Thymus (tissue), 11 donors: ENCODE data around the gene EGFL7. TPM values are rescaled to one million over a fixed set of nuclear protein-coding genes. Genes with fewer than 3 reads are reported as not detected.
A peak's percentile ranks its signal among the peaks of the same experiment; 100 is the strongest.
"Not testable (repeated sequence)": the region's sequence is repeated elsewhere in the genome, so short reads cannot be mapped to it uniquely, and the experiment has no call there.

Experiments used
- DNase-seq, 9 donors: peaks; one replicate each; pipeline ENCODE4 v3.0.0-alpha.2; 2013; ENCODE audit warnings: low spot score in 9 of 9, low read depth in 6 of 9, missing footprints in 1 of 9
- H3K27ac ChIP-seq, 2 donors: one replicate each; pipeline ENCODE4 v1.5.1; 2013; ENCODE audit warnings: control low read depth in 1 of 2, low read depth in 1 of 2, low read length in 1 of 2, mild to moderate bottlenecking in 1 of 2, moderate library complexity in 1 of 2
- H3K27me3 ChIP-seq, 2 donors: one replicate each; pipeline ENCODE4 v1.5.1; 2013; ENCODE audit warnings: low read length in 1 of 2; ENCODE audit not compliant: control insufficient read depth in 2 of 2, insufficient read depth in 1 of 2
- H3K36me3 ChIP-seq, 2 donors: one replicate each; pipeline ENCODE4 v1.5.1; 2013; ENCODE audit warnings: low read length in 1 of 2, mild to moderate bottlenecking in 1 of 2, moderate library complexity in 1 of 2; ENCODE audit not compliant: control insufficient read depth in 2 of 2, insufficient read depth in 2 of 2
- H3K4me1 ChIP-seq, 2 donors: one replicate each; pipeline ENCODE4 v1.5.1; 2013; ENCODE audit warnings: low read length in 2 of 2; ENCODE audit not compliant: control insufficient read depth in 2 of 2, insufficient read depth in 2 of 2
- H3K4me3 ChIP-seq, 2 donors: one replicate each; pipeline ENCODE4 v1.5.1; 2013; ENCODE audit warnings: low read length in 2 of 2, control low read depth in 1 of 2, mild to moderate bottlenecking in 1 of 2
- H3K9me3 ChIP-seq, 2 donors: one replicate each; pipeline ENCODE4 v1.5.1; 2013; ENCODE audit warnings: low read length in 1 of 2, mild to moderate bottlenecking in 1 of 2; ENCODE audit not compliant: control insufficient read depth in 2 of 2, insufficient read depth in 1 of 2
- WGBS: extraction: QIAGEN DNeasy Blood & Tissue Kit; methylation state at CpG from one replicate; pipeline ENCODE4 v1.1.7; 2013; 5-methylcytosine and 5-hydroxymethylcytosine counted together
- polyA plus RNA-seq: library from polyadenylated mRNA; stranded (reverse); fragments of 200-250 nt; gene quantifications from one replicate; pipeline ENCODE4 v1.2.3, GENCODE V29; 2013
- total RNA-seq: library from RNA; stranded (reverse); fragments of 120-200 nt; gene quantifications from one replicate; pipeline ENCODE4 v1.2.4, GENCODE V29; 2013
- donor health status: healthy.

The EGFL7 gene
- total and polyA plus RNA-seq, 2 donors, result 18.1 to 118 TPM

DNA sequence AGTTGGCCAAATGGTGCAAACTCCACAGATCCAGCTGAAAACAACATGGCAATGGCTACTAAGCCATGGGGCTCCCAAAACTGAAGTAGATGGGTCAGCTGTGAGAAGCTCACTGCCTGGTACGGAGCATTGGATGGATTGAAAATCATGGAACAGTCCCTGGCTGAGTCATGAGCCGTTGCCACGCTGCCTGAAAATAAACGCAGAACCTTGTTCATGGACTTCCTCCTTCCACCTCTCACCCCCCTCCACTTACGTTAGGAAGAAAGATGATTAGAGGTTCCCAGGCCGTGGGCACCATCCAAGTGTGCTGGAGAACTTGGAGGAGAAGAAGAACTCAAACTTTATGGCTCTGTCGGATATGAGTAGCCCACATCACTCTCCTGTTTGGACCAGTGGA is 42.8 kb downstream of the EGFL7 start:
- no peak for DNase-seq
- H3K27ac ChIP-seq, result no peak overlapping the region
- WGBS, result 54% methylated on average over 7 of the region's 7 CpGs
- no peaks in the 10 kb centered on the region for H3K36me3 ChIP-seq
- no peaks in the 10 kb centered on the region for H3K9me3 ChIP-seq
- peaks cover 0 to 18% of the 10 kb centered on the region in 2 donors for H3K27me3 ChIP-seq
- peaks cover 7 to 34% of the 10 kb centered on the region in 2 donors for H3K4me1 ChIP-seq
- no peak overlapping the region for H3K4me3 ChIP-seq

DNA sequence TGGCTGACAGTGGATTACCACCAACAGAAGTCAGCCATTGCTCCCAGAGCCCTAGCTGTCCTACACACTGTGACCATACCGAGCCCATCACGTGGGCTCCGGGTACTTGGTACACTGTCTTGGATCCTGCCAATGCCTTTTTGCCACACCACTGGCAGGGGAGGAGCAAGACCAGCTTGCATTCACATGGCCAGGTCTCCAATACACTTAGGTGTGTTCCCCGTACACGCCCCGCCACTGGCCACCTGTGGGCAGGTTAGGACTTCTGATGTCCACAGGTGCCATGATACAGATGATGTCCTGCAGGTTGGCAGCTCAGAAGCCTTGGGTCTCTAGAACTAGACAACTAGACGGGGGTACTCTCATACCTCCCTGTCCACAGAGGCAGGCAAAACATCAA is 44.3 kb downstream of the EGFL7 start:
- H3K4me1 ChIP-seq, result peaks cover 6 to 27% of the 10 kb centered on the region in 2 donors
- DNase-seq, result no peak
- H3K4me3 ChIP-seq, result no peak overlapping the region
- no peak overlapping the region for H3K27ac ChIP-seq
- peaks cover 4 to 20% of the 10 kb centered on the region in 2 donors for H3K27me3 ChIP-seq
- H3K9me3 ChIP-seq, result no peaks in the 10 kb centered on the region
- 98% methylated on average over 7 of the region's 7 CpGs for WGBS
- no peaks in the 10 kb centered on the region for H3K36me3 ChIP-seq

DNA sequence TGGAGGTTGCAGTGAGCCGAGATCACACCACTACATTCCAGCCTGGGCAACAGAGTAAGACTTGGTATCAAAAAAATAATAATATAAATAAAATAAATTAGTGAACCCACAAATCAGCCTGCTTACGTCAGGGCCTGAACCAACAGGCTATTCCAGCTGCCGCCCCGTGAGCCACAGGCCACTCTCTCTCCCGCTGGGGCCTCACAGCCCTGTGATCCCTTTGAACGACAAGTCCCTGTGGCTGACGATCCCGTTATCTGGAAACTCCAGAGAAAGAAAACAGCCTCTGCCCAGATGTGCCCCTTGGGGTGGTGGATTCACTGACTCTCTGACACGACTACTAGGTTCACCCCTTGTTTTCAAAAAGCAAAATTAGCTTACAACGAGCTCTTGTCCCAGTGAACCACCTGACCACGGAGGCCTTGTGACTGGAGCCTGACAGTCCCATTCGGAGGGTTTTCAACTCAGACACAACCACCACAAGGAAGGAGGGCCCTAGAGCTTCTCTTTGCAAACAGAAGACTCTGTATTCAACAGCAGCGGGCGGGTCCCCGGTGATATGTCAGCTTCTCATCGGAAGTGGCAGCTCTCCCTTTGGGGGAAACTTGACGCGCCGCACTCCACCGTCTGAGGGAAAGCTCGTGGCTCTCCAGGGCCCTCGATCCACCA is 45.3 kb downstream of the EGFL7 start:
- Histone ChIP-seq H3K27ac (no peak overlapping the region), H3K4me3 (no peak overlapping the region), H3K9me3 (no peaks in the 10 kb centered on the region), H3K36me3 (no peaks in the 10 kb centered on the region), H3K4me1 (peaks cover 7 to 20% of the 10 kb centered on the region in 2 donors), H3K27me3 (peaks cover 14 to 25% of the 10 kb centered on the region in 2 donors)
- 95% methylated on average over 22 of the region's 22 CpGs for WGBS
- no peak for DNase-seq

DNA sequence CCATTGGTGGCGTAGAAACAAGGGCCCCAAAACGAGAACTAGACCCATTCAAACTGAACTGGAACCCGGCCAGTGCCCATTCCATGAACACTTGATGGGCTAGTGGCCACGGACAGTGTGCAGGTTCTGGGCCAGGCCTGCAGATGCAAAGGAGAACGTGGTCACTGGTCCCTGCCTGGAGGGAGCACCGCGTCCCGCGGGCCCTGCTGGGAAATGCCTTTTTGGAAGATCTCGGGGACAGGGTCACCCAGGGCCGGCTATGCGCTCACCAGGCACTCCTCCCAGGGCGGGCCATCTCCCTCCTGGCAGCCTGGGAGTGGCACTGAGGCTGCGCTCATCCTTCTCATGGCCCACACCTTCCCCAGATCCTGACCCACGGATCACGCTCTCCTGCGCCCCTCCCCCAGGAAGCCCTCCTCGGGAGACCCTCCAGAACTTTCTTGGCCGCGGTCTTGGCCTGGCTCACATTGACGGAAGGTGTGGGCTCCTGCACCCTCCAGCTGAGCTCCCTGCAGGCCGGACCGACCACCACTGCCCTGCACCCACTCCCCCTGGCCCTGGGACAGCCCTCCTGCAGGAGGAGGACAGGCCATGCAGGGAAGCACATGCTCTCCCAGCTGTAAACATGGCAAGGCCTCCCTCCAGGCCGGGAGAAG is 46.9 kb downstream of the EGFL7 start:
- peaks cover 6 to 19% of the 10 kb centered on the region in 2 donors for H3K4me1 ChIP-seq
- 97% methylated on average over 24 of the region's 24 CpGs for WGBS
- no peak for DNase-seq
- H3K27ac ChIP-seq, result no peak overlapping the region
- H3K36me3 ChIP-seq, result no peaks in the 10 kb centered on the region
- H3K27me3 ChIP-seq, result peaks cover 20 to 40% of the 10 kb centered on the region in 2 donors
- H3K4me3 ChIP-seq, result no peak overlapping the region
- no peaks in the 10 kb centered on the region for H3K9me3 ChIP-seq

DNA sequence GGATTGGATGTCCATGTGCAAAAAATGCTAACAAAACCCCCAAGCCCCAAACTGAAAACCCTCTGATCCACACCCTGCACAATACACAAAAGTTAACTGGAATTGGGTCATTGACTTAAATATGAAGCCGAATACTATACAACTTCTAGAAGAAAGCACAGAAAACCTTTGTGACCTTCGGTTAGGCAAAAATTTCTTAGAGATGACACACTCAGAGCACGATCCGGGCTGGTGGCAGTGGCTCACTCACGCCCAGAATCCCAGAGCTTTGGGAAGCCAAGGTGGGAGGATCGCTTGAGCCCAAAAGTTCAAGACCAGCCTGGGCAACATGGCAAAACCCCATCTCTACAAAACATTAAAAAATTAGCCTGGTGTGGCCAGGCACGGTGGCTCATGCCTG is 47.8 kb downstream of the EGFL7 start:
- Histone ChIP-seq H3K9me3 (no peaks in the 10 kb centered on the region), H3K4me1 (peaks cover 6 to 19% of the 10 kb centered on the region in 2 donors), H3K36me3 (no peaks in the 10 kb centered on the region), H3K27ac (no peak overlapping the region), H3K27me3 (peaks cover 20 to 40% of the 10 kb centered on the region in 2 donors), H3K4me3 (no peak overlapping the region)
- no peak for DNase-seq
- WGBS, result 99% methylated on average over 7 of the region's 7 CpGs

DNA sequence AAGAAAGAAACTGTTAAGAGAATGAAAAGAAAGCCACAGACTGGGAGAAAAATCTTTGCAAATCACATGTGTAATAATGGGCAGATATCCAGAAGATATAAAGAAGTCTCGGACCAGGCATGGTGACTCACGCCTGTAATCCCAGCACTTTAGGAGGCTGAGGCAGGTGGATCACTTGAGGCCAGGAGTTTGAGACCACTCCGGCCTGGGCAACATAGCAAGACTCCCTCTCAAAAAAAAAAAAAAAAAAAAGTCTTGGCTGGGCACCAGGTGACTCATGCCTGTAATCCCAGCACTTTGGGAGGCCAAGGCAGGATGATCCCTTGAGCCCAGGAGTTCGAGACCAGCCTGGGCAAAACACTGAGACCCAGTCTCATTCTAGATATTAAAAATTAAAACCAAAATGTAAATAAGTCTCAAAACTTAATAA is 48.5 kb downstream of the EGFL7 start:
- H3K27ac ChIP-seq, H3K9me3 ChIP-seq, DNase-seq, H3K4me3 ChIP-seq, H3K36me3 ChIP-seq: not testable (repeated sequence)
- H3K4me1 ChIP-seq, result peaks cover 6 to 19% of the 10 kb centered on the region in 2 donors
- H3K27me3 ChIP-seq, result peaks cover 20 to 40% of the 10 kb centered on the region in 2 donors
- WGBS, result 92% methylated on average over 4 of the region's 4 CpGs

DNA sequence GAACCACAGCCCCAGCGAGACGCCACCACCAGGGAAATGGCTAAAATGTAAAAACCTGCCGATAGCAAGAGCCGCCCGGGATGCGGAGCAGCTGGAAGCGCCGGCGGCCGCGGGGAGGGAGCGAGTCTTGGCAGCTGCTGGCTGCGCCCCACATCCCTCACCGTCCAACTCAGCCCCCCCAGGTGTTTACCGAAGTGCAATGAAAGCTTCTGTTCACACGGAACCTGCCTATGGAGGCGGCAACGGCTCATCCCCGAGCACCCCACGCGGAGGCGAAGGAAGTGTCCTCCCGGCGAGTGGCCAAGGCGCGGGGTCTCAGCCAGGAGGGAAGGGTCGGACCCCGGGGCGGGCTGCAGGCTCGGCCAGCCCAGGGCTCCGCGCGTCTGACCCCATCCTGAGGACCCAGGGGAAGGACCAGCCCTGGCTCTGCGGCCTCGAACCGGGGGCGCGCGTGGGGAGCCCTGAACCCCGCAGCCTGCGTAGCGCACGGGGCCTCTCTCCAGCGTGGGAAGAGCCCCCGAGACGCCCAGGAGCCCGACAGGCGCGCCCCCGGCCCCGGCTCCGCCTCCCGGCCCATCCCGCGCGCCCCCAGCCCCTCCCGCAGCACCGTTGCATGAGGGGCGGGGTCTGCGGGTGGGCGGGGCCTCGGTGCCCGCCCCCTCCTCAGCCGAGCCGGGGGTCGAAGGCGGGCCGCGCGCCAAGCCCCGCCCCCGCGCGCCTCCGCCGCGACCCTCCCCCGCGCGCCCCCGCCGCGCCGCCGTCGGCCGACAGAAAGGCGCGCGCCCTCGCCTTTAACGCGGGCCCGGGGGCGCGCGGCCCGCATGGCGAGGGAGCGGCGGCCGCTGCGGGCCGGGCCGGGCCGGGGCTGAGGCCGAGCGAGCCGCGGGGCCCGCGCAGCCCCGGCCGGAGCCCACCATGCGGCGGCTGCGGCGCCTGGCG is 49.3 kb downstream of the EGFL7 start, which contains the start of gene DIPK1B:
Gene DIPK1B (plus strand): TSS at position 822 of the 939 bp plus-strand sequence. CDS start 94 bp downstream, at position 916.
- under 1% methylated on average over 119 of the region's 119 CpGs for WGBS
- Histone ChIP-seq H3K27ac (no peak within 1 kb of the TSS), H3K9me3 (no peaks in the 10 kb centered on the region), H3K4me3 (peak within 1 kb of the TSS; percentile 31 to 64), H3K27me3 (peaks cover 20 to 40% of the 10 kb centered on the region in 2 donors), H3K4me1 (peaks cover 6 to 19% of the 10 kb centered on the region in 2 donors), H3K36me3 (no peaks in the 10 kb centered on the region)
- peak in 3 of 9 donors; percentile 54 to 68 (median 55) for DNase-seq

DNA sequence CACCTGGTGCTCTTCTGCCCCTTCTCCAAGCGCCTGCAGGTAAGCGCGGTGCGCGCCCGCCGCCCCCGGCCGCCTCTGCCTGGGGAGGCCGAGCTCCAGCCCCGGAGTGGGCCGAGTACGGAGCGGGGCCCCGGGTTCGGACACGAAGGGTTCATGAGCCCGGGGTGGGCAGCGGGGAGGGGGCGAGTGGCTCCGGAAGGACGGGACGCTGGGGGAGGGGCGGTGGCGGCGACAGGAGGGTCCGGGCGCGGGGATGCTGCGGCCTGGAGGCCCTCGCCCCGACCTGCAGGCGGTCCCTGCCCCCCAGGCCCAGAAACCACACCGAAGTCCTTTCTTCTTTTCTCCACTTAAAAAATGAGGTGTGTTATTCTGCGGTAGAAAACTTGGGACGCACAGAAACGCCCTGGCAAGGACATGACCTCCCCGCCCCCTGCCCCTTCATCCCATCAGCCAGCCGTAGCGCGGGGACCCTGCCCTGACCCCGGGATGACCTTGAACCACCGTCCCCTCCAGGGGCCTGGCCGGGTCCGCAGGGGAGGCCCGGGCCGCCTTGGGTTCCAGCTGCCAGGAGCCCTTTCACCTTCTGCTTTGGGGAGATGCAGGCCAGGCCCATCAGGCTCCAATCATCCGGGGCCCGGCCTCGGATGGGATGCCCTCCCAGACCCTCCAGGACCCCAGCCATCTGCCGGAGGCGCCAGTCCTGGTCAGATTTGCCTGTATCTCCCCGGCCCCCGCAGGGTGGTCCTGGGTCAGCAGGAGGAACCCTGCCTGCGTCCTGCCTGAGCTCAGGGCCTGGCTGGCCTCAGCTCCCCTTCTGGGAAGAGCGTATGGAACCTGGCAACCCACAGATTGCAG is 50.2 kb downstream of the EGFL7 start:
- H3K9me3 ChIP-seq, result no peaks in the 10 kb centered on the region
- 7% methylated on average over 56 of the region's 56 CpGs for WGBS
- H3K4me1 ChIP-seq, result peaks cover 6 to 19% of the 10 kb centered on the region in 2 donors
- peaks cover 20 to 40% of the 10 kb centered on the region in 2 donors for H3K27me3 ChIP-seq
- no peak overlapping the region for H3K27ac ChIP-seq
- no peak for DNase-seq
- no peaks in the 10 kb centered on the region for H3K36me3 ChIP-seq
- peak overlapping the region; percentile 25 to 64 for H3K4me3 ChIP-seq
